ENCODE results near the gene POU3F3.

GRCh38 chr2:104858006-104858978 lies 4.4 kb downstream of the POU3F3 start:
- TF ChIP-seq ZNF18 (tag by site-specific recombination; IDR thresholded peaks at IDR 0.05) (no peak), CTCF (tag by site-specific recombination; IDR thresholded peaks at IDR 0.05) (no peak), ZNF704 (tag by site-specific recombination; IDR thresholded peaks at IDR 0.05) (no peak), ZNF629 (tag by site-specific recombination; IDR thresholded peaks at IDR 0.05) (no peak), ZBTB8A (tag by site-specific recombination; IDR thresholded peaks at IDR 0.05) (no peak)

All from HEK293 (cell line).